B cell (primary cell): ENCODE results near the gene COL21A1. TPM values are rescaled to one million over a fixed set of nuclear protein-coding genes. Genes with fewer than 3 reads are reported as not detected.

ENCODE experiments used
- ATAC-seq: fragments of 200-7000 bp; cut with Tn5 transposase; one replicate; pipeline ENCODE4 v1.10.0; 2021; ENCODE audit warnings: low read depth, mild to moderate bottlenecking, moderate number of reproducible peaks, moderate library complexity
- CTCF ChIA-PET: fragments of 350-600 bp; sonication (Branson Sonifier 250); formaldehyde crosslinking; loops from one replicate; lab custom pipeline; 2021; ENCODE audit warnings: antibody characterized with exemption, inconsistent platforms; lab: Charles Lee
- POLR2A ChIA-PET: fragments of 350-600 bp; sonication (Branson Sonifier 250); formaldehyde crosslinking; loops from one replicate; lab custom pipeline; 2021; ENCODE audit warnings: antibody characterized with exemption; lab: Charles Lee
- DNase-seq: peaks from one replicate; pipeline ENCODE4 v3.0.0; 2013
- H2AFZ ChIP-seq: 2 replicates; pipeline ENCODE4 v1.6.1; 2012; ENCODE audit warnings: mild to moderate bottlenecking, low read depth, low read length; ENCODE audit not compliant: insufficient read depth, poor library complexity, severe bottlenecking
- H3K27ac ChIP-seq, 2 donors: 1 replicate in 1 of 2; 2 replicates in 1 of 2; pipeline ENCODE4 v1.5.1; 2012 to 2013; ENCODE audit warnings: low read length in 2 of 2, mild to moderate bottlenecking in 2 of 2, moderate library complexity in 1 of 2
- H3K27me3 ChIP-seq, 4 experiments: fragments of 200-600 bp in 1 of 4; sonication (generic) in 1 of 4; replicated peaks in 1 of 4; 1 replicate in 2 of 4; 2 replicates in 2 of 4; pipeline versions ENCODE4 v1.6.1 to v1.7.0; 2013 to 2016; ENCODE audit warnings: low read length in 3 of 4, mild to moderate bottlenecking in 2 of 4, mixed read lengths in 1 of 4, moderate library complexity in 1 of 4; ENCODE audit not compliant: insufficient read depth in 4 of 4, control insufficient read depth in 3 of 4; ENCODE audit errors: control extremely low read depth in 1 of 4
- H3K36me3 ChIP-seq, 2 experiments: replicated peaks in 1 of 2; 1 replicate in 1 of 2; 2 replicates in 1 of 2; pipeline versions ENCODE4 v1.6.1 to v1.7.1; 2013; ENCODE audit warnings: low read length in 1 of 2; ENCODE audit not compliant: insufficient read depth in 2 of 2, control insufficient read depth in 1 of 2; ENCODE audit errors: control extremely low read depth in 1 of 2, extremely low read depth in 1 of 2
- H3K4me1 ChIP-seq, 2 donors: fragments of 200-600 bp in 1 of 2; sonication (generic) in 1 of 2; 1 replicate in 1 of 2; 2 replicates in 1 of 2; pipeline versions ENCODE4 v1.5.1 to v1.6.1; 2013 to 2017; ENCODE audit warnings: low read length in 2 of 2; ENCODE audit not compliant: control insufficient read depth in 2 of 2, insufficient read depth in 2 of 2
- H3K4me2 ChIP-seq: replicated peaks from 2 replicates; pipeline ENCODE3; 2012; ENCODE audit warnings: mild to moderate bottlenecking, low read depth, low read length; ENCODE audit not compliant: poor library complexity, severe bottlenecking
- H3K4me3 ChIP-seq, 5 experiments: fragments of 200-600 bp in 1 of 5; sonication (generic) in 1 of 5; 1 replicate in 3 of 5; 2 replicates in 2 of 5; pipeline versions ENCODE4 v1.5.1 to v1.7.0; 2011 to 2016; ENCODE audit warnings: low read length in 4 of 5, mild to moderate bottlenecking in 4 of 5, low read depth in 2 of 5, control low read depth in 1 of 5, moderate library complexity in 1 of 5; ENCODE audit not compliant: insufficient read depth in 1 of 5; ENCODE audit errors: control extremely low read depth in 1 of 5, extremely low read depth in 1 of 5
- H3K79me2 ChIP-seq: fragments of 200-600 bp; sonication (generic); one replicate; pipeline ENCODE4 v1.6.0; 2016; ENCODE audit warnings: low read length; ENCODE audit not compliant: control insufficient read depth, insufficient read depth
- H3K9ac ChIP-seq: fragments of 200-600 bp; sonication (generic); 2 replicates; pipeline ENCODE4 v1.6.1; 2017; ENCODE audit warnings: mild to moderate bottlenecking, low read length, moderate library complexity
- H3K9me3 ChIP-seq, 3 donors: one replicate each; pipeline versions ENCODE4 v1.6.1 to v1.7.1; 2013; ENCODE audit warnings: low read length in 2 of 3; ENCODE audit not compliant: control insufficient read depth in 2 of 3, insufficient read depth in 1 of 3; ENCODE audit errors: control extremely low read depth in 1 of 3
- H4K20me1 ChIP-seq: 2 replicates; pipeline ENCODE4 v1.6.0; 2012; ENCODE audit warnings: mild to moderate bottlenecking, low read length; ENCODE audit not compliant: insufficient read depth, control insufficient read depth, poor library complexity, severe bottlenecking
- H3K27ac Mint-ChIP-seq: one replicate; pipeline ENCODE4 v1.8.0; 2021; ENCODE audit warnings: mixed read lengths
- H3K27me3 Mint-ChIP-seq: one replicate; pipeline ENCODE4 v1.8.0; 2021; ENCODE audit warnings: mixed read lengths
- H3K4me1 Mint-ChIP-seq: one replicate; pipeline ENCODE4 v1.8.0; 2021; ENCODE audit warnings: mixed read lengths
- H3K4me3 Mint-ChIP-seq: one replicate; pipeline ENCODE4 v1.8.0; 2021; ENCODE audit warnings: mixed read lengths
- H3K9me3 Mint-ChIP-seq: one replicate; pipeline ENCODE4 v1.8.0; 2022; ENCODE audit warnings: mixed read lengths; ENCODE audit not compliant: insufficient read depth
- EZH2 ChIP-seq: IDR thresholded peaks from 2 replicates; pipeline ENCODE4 v1.6.1; 2012; ENCODE audit warnings: borderline replicate concordance, low read depth, mild to moderate bottlenecking, moderate library complexity, low read length; ENCODE audit not compliant: insufficient read depth, poor library complexity, severe bottlenecking
- WGBS: methylation state at CpG from one replicate; pipeline ENCODE4 v1.1.5; 2013; ENCODE audit warnings: missing lambda C conversion rate; ENCODE audit not compliant: insufficient coverage; 5-methylcytosine and 5-hydroxymethylcytosine counted together
- intact Hi-C: fragments of 100-400 bp; cut with micrococcal nuclease; formaldehyde crosslinking; loops from one replicate; pipeline ENCODE4 v1.10.0; 2022
- polyA plus RNA-seq: library from polyadenylated mRNA; depleted of rRNA; stranded (reverse); fragments of >200 nt; gene quantifications from 2 replicates; pipeline ENCODE4 v1.2.3, GENCODE V29; 2012
- total RNA-seq, 2 donors: library from RNA; stranded (reverse); fragments of 120-200 nt in 1 of 2; gene quantifications; 1 replicate in 1 of 2; 2 replicates in 1 of 2; pipeline versions ENCODE4 v1.2.3 to v1.2.4, GENCODE V29; 2013 to 2022
- TF ChIP-seq, protein P1 (sequence below): fragments of 200-600 bp; IDR thresholded peaks from one replicate; pipeline ENCODE4 v1.8.0; 2022; ENCODE audit warnings: antibody characterized with exemption, mild to moderate bottlenecking

Gene COL21A1
- total and polyA plus RNA-seq, 2 donors (not counting 1 experiment from before 2014, with no cell fraction given): not detected

DNA sequence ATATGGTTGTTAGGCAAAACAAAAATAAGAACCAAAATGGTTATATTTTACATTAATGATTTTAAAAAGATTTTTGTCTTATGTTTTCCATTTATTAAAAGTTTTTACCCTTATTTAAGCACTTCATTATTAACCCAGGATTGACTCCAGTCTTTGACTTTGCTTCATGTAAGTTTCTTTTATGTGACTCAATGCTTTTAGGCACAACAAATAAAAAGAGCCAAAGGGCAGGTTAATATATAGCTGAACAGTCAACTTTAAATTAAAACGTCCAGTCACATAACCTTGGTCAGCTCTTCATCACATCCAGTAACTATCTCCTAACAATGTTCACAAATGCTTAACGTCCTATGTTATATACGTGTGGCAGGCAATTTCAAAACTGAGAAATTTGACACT, 32.7 kb downstream of the COL21A1 start:
- Histone ChIP-seq H3K36me3 (no peaks in the 10 kb centered on the region), H3K4me3 (no peak overlapping the region), H3K9me3 (no peaks in the 10 kb centered on the region), H3K4me2 (no peak overlapping the region), H3K79me2 (no peaks in the 10 kb centered on the region), H3K27me3 (no peaks in the 10 kb centered on the region), H2AFZ (no peak overlapping the region), H3K27ac (no peak overlapping the region), H4K20me1 (no peaks in the 10 kb centered on the region), H3K4me1 (no peaks in the 10 kb centered on the region), H3K9ac (no peak overlapping the region)
- DNase-seq: no peak
- CTCF ChIA-PET: no interaction called here
- Mint-ChIP-seq H3K27ac (no peak overlapping the region), H3K9me3 (no peaks in the 10 kb centered on the region), H3K27me3 (no peaks in the 10 kb centered on the region), H3K4me3 (no peak overlapping the region), H3K4me1 (no peaks in the 10 kb centered on the region)
- no peak for TF ChIP-seq EZH2
- TF ChIP-seq, protein P1, sequence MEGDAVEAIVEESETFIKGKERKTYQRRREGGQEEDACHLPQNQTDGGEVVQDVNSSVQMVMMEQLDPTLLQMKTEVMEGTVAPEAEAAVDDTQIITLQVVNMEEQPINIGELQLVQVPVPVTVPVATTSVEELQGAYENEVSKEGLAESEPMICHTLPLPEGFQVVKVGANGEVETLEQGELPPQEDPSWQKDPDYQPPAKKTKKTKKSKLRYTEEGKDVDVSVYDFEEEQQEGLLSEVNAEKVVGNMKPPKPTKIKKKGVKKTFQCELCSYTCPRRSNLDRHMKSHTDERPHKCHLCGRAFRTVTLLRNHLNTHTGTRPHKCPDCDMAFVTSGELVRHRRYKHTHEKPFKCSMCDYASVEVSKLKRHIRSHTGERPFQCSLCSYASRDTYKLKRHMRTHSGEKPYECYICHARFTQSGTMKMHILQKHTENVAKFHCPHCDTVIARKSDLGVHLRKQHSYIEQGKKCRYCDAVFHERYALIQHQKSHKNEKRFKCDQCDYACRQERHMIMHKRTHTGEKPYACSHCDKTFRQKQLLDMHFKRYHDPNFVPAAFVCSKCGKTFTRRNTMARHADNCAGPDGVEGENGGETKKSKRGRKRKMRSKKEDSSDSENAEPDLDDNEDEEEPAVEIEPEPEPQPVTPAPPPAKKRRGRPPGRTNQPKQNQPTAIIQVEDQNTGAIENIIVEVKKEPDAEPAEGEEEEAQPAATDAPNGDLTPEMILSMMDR: no peak
- intact Hi-C loops: no loop called here
- POLR2A ChIA-PET: no interaction called here
- 78% methylated on average over 3 of the region's 3 CpGs for WGBS
- no peak for ATAC-seq

- no peaks in the 10 kb centered on the region for H3K4me1 ChIP-seq
- H4K20me1 ChIP-seq: no peaks in the 10 kb centered on the region
- H3K9ac ChIP-seq: no peak overlapping the region
- DNase-seq (no peak), ATAC-seq (no peak)
- H3K9me3 ChIP-seq: no peaks in the 10 kb centered on the region
- no peak overlapping the region for H3K4me3 Mint-ChIP-seq
- H3K27ac Mint-ChIP-seq: no peak overlapping the region
- H3K27me3 Mint-ChIP-seq: no peaks in the 10 kb centered on the region
- H3K79me2 ChIP-seq: no peaks in the 10 kb centered on the region
- no peak overlapping the region for H3K27ac ChIP-seq
- no peaks in the 10 kb centered on the region for H3K27me3 ChIP-seq
- intact Hi-C loops: no loop called here
- TF ChIP-seq EZH2: no peak
- TF ChIP-seq, protein P1: no peak
- H3K4me2 ChIP-seq: no peak overlapping the region
- H3K9me3 Mint-ChIP-seq: no peaks in the 10 kb centered on the region
- H3K36me3 ChIP-seq: no peaks in the 10 kb centered on the region
- H3K4me1 Mint-ChIP-seq: no peaks in the 10 kb centered on the region
- CTCF ChIA-PET: no interaction called here
- POLR2A ChIA-PET: no interaction called here
- H3K4me3 ChIP-seq: no peak overlapping the region
- H2AFZ ChIP-seq: no peak overlapping the region
Observed at GRCh38 chr6:56214041-56214702, 33.2 kb downstream of the COL21A1 start.
